GM12891 (cell line): ENCODE data around the gene PTPRU.

ENCODE experiments used
- PAX5 ChIP-seq: IDR thresholded peaks from 2 replicates; pipeline ENCODE4 v1.6.1; 2011; ENCODE audit warnings: low read length, moderate library complexity, mild to moderate bottlenecking; ENCODE audit not compliant: insufficient read depth, severe bottlenecking
- POLR2A ChIP-seq: IDR thresholded peaks from 2 replicates; pipeline ENCODE4 v1.6.1; 2011; ENCODE audit warnings: low read depth, low read length, control low read depth
- POLR2AphosphoS5 ChIP-seq: IDR thresholded peaks from 2 replicates; pipeline ENCODE4 v1.6.1; 2011; ENCODE audit warnings: low read depth, low read length, control low read depth

DNA sequence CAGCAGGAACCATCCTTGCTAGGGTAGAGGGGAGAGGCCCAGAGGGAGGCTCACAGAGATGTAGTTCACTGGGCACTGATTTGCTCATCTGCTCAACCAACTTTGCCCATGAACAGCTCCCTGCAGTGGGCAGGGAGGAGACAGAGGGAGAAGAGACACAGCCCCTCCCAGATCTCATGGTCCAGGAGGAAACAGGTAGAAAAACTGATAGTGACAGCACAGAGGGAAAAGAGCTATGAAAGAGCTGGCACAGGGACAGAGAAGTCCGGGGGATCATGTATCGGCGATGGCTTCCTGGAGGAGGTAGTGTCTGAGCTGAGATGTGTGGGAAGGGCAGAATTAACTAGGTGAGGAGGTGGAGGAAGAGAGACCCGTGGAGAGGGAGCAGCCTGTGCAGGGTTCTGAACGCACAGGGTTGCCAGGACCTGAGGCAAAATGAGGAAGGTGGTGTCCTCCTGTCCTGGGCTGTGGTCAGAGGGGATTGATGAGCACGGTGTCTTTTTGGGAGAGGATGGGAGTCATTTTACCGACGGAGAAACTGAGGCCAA is 85.9 kb downstream of the PTPRU start:
- TF ChIP-seq POLR2AphosphoS5 (no peak), POLR2A (no peak), PAX5 (no peak)
